Fibroblast of lung (primary cell): ENCODE data around the gene OXSR1. TPM values are rescaled to one million over a fixed set of nuclear protein-coding genes. Genes with fewer than 3 reads are reported as not detected.

Experiments used
- DNase-seq, 2 donors: peaks; one replicate each; pipeline versions ENCODE4 v3.0.0 to v3.0.0-alpha.2; 2010; ENCODE audit warnings: low read depth in 2 of 2
- H2AFZ ChIP-seq: 2 replicates; pipeline ENCODE4 v1.5.1; 2012; ENCODE audit warnings: low read length, control low read depth, inconsistent platforms
- H3K27ac ChIP-seq: 2 replicates; pipeline ENCODE4 v1.5.1; 2011; ENCODE audit warnings: low read length, control low read depth; ENCODE audit not compliant: insufficient read depth
- H3K27me3 ChIP-seq: 2 replicates; pipeline ENCODE4 v1.5.1; 2011; ENCODE audit warnings: mild to moderate bottlenecking, low read length; ENCODE audit not compliant: control insufficient read depth, insufficient read depth
- H3K36me3 ChIP-seq: 2 replicates; pipeline ENCODE4 v1.5.1; 2011; ENCODE audit warnings: low read length; ENCODE audit not compliant: control insufficient read depth, insufficient read depth
- H3K4me1 ChIP-seq: 2 replicates; pipeline ENCODE4 v1.5.1; 2011; ENCODE audit warnings: low read length; ENCODE audit not compliant: control insufficient read depth, insufficient read depth; ENCODE audit errors: extremely low read depth
- H3K4me2 ChIP-seq: 2 replicates; pipeline ENCODE4 v1.5.1; 2011; ENCODE audit warnings: low read length, control low read depth; ENCODE audit not compliant: insufficient read depth; ENCODE audit errors: extremely low read depth
- H3K4me3 ChIP-seq, 4 experiments: fragments of 200-600 bp in 1 of 4; sonication (generic) in 1 of 4; replicated peaks in 1 of 4; 2 replicates each; pipeline ENCODE4 v1.5.1; 2011 to 2016; ENCODE audit warnings: low read length in 4 of 4, low read depth in 3 of 4, mild to moderate bottlenecking in 3 of 4, control low read depth in 2 of 4, inconsistent platforms in 1 of 4, mixed read lengths in 1 of 4; ENCODE audit not compliant: insufficient read depth in 1 of 4; ENCODE audit errors: control extremely low read depth in 1 of 4
- H3K79me2 ChIP-seq: 2 replicates; pipeline ENCODE4 v1.5.1; 2012; ENCODE audit warnings: mild to moderate bottlenecking, low read length, inconsistent platforms; ENCODE audit not compliant: control insufficient read depth, insufficient read depth
- H3K9ac ChIP-seq: 2 replicates; pipeline ENCODE4 v1.5.1; 2011; ENCODE audit warnings: mild to moderate bottlenecking, low read length, control low read depth; ENCODE audit not compliant: insufficient read depth
- H3K9me3 ChIP-seq: 2 replicates; pipeline ENCODE4 v1.5.1; 2012; ENCODE audit warnings: low read depth, low read length; ENCODE audit not compliant: control insufficient read depth, insufficient read depth
- H4K20me1 ChIP-seq: 2 replicates; pipeline ENCODE4 v1.5.1; 2011; ENCODE audit warnings: low read length; ENCODE audit not compliant: control insufficient read depth, insufficient read depth; ENCODE audit errors: extremely low read depth
- EZH2 ChIP-seq: IDR thresholded peaks from 2 replicates; pipeline ENCODE4 v1.5.1; 2012; ENCODE audit warnings: low read length, control low read depth, mild to moderate bottlenecking; ENCODE audit errors: missing control alignments
- polyA plus RNA-seq, 2 donors: library from polyadenylated mRNA; depleted of rRNA in 1 of 2; stranded (reverse) in 1 of 2; unstranded in 1 of 2; fragments of >200 nt; gene quantifications; 2 replicates each; pipeline ENCODE4 v1.2.1, GENCODE V29; 2011 to 2012; ENCODE audit warnings: missing spikeins in 1 of 2
- total RNA-seq: library from RNA; depleted of rRNA; stranded (reverse); fragments of >200 nt; gene quantifications from 2 replicates; pipeline ENCODE4 v1.2.1, GENCODE V29; 2014
- TF ChIP-seq, protein P1 (sequence below), 2 donors: IDR thresholded peaks in 1 of 2; conservative IDR thresholded peaks in 1 of 2; 1 replicate in 1 of 2; 2 replicates in 1 of 2; pipeline ENCODE4 v1.5.1; 2011 to 2012; ENCODE audit warnings: low read length in 2 of 2, control low read depth in 1 of 2, inconsistent platforms in 1 of 2, low read depth in 1 of 2, mild to moderate bottlenecking in 1 of 2

The OXSR1 gene
- total and polyA plus RNA-seq, 2 donors (not counting 1 experiment from before 2014, with no cell fraction given) = 32.7 to 45.2 TPM

DNA sequence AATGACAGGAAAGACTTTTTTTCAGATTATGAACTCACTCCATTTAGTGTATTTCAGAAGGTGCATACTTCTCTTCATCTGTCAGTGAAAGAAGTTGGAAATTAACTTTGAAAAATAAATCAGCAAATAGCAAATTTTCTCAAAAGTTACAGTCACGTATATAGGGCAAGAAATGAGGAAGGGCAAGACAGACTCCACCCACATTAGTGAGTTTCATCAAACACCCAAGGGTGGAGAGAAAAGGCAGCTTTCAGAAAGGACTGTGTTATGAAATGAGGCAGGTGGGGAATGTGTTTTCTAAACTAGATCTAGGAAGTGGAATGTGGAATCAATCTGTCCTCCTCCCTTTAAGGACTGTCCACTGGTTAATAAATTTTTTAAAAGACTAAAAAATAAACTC lies 103.2 kb downstream of the OXSR1 start:
- H3K4me3 ChIP-seq = no peak overlapping the region

DNA sequence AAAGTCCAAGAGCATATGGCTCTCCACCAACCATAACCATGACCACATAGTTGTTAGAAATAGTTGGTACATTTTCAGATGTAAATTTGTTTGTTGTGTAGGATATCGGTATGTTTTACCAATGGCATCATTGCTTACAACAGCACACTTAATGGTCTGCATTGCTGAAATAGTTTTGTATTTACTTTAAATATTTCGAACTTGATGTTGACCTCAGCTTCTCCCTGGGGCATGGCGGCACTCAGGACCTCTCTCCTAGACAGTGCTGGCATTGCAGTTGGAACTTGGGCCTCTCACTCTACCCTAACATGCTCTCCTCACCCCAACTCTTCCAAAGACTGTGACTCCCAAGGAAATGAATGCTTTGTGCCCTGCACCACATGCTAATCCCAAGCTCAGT lies 105.3 kb downstream of the OXSR1 start:
- H3K27ac ChIP-seq = no peak overlapping the region
- no peaks in the 10 kb centered on the region for H3K36me3 ChIP-seq
- no peaks in the 10 kb centered on the region for H3K79me2 ChIP-seq
- no peak for DNase-seq
- no peak overlapping the region for H2AFZ ChIP-seq
- H3K9ac ChIP-seq = no peak overlapping the region
- no peaks in the 10 kb centered on the region for H3K27me3 ChIP-seq
- H3K9me3 ChIP-seq = no peaks in the 10 kb centered on the region
- H3K4me1 ChIP-seq = no peaks in the 10 kb centered on the region
- no peak overlapping the region for H3K4me2 ChIP-seq
- TF ChIP-seq EZH2 = no peak
- TF ChIP-seq, protein P1, sequence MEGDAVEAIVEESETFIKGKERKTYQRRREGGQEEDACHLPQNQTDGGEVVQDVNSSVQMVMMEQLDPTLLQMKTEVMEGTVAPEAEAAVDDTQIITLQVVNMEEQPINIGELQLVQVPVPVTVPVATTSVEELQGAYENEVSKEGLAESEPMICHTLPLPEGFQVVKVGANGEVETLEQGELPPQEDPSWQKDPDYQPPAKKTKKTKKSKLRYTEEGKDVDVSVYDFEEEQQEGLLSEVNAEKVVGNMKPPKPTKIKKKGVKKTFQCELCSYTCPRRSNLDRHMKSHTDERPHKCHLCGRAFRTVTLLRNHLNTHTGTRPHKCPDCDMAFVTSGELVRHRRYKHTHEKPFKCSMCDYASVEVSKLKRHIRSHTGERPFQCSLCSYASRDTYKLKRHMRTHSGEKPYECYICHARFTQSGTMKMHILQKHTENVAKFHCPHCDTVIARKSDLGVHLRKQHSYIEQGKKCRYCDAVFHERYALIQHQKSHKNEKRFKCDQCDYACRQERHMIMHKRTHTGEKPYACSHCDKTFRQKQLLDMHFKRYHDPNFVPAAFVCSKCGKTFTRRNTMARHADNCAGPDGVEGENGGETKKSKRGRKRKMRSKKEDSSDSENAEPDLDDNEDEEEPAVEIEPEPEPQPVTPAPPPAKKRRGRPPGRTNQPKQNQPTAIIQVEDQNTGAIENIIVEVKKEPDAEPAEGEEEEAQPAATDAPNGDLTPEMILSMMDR (conservative IDR thresholded peaks at IDR 0.05 in 1 of 2, IDR thresholded peaks at IDR 0.05 in 1 of 2; ENCODE audit: low read depth in 1 of 2, low read length in 2 of 2) = no peak
- no peaks in the 10 kb centered on the region for H4K20me1 ChIP-seq
- H3K4me3 ChIP-seq = no peak overlapping the region

More for the DNA sequence above, 103.2 kb downstream of the OXSR1 start:
- H3K9me3 ChIP-seq = no peaks in the 10 kb centered on the region
- no peaks in the 10 kb centered on the region for H3K36me3 ChIP-seq
- TF ChIP-seq, protein P1 (conservative IDR thresholded peaks at IDR 0.05 in 1 of 2, IDR thresholded peaks at IDR 0.05 in 1 of 2; ENCODE audit: low read depth in 1 of 2, low read length in 2 of 2) = no peak
- TF ChIP-seq EZH2 = no peak
- no peak overlapping the region for H3K9ac ChIP-seq
- no peaks in the 10 kb centered on the region for H4K20me1 ChIP-seq
- H3K27me3 ChIP-seq = no peaks in the 10 kb centered on the region
- no peak overlapping the region for H2AFZ ChIP-seq
- DNase-seq = no peak
- no peak overlapping the region for H3K4me2 ChIP-seq
- no peak overlapping the region for H3K27ac ChIP-seq
- H3K4me1 ChIP-seq = no peaks in the 10 kb centered on the region
- no peaks in the 10 kb centered on the region for H3K79me2 ChIP-seq

DNA sequence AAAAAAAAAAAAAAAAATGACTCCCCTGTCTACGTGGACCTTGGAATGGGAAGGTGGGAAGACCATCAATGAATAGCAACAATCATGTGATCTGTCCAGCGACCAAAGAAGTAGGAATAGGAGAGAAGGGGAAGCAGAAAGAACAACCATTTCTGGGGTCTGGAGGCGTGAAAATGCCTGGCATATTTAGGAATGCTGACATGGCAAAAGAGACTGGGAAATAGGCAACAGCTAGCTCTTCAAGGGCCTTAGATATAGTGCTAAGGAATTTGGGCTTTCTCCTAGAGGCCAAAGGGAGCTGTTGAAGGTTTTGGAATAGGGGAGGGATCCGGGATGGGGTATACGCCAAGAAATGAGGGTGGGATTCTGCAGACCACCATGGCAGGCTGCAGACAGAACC lies 106.2 kb downstream of the OXSR1 start:
- Histone ChIP-seq H3K79me2 (no peaks in the 10 kb centered on the region), H3K27ac (no peak overlapping the region), H3K4me3 (no peak overlapping the region), H3K9ac (no peak overlapping the region), H3K36me3 (no peaks in the 10 kb centered on the region), H3K27me3 (no peaks in the 10 kb centered on the region), H4K20me1 (no peaks in the 10 kb centered on the region), H2AFZ (no peak overlapping the region), H3K4me1 (no peaks in the 10 kb centered on the region), H3K4me2 (no peak overlapping the region), H3K9me3 (no peaks in the 10 kb centered on the region)
- DNase-seq = no peak
- TF ChIP-seq EZH2 = no peak
- TF ChIP-seq, protein P1 (conservative IDR thresholded peaks at IDR 0.05 in 1 of 2, IDR thresholded peaks at IDR 0.05 in 1 of 2; ENCODE audit: low read depth in 1 of 2, low read length in 2 of 2) = no peak
